Measurements from ENCODE around the gene SKAP1. TPM values are rescaled to one million over a fixed set of nuclear protein-coding genes. Genes with fewer than 3 reads are reported as not detected.
"Not testable (repeated sequence)": the region's sequence is repeated elsewhere in the genome, so short reads cannot be mapped to it uniquely, and the experiment has no call there.

Gene SKAP1
- total RNA-seq, 1 experiment from 2014 or later, result 0.31 TPM

- Histone ChIP-seq H3K9me3 (ENCODE audit: insufficient read depth, low read depth) (no peaks in the 10 kb centered on the region), H2AFZ (no peak overlapping the region), H4K20me1 (ENCODE audit: insufficient read depth) (no peaks in the 10 kb centered on the region), H3K27me3 (ENCODE audit: insufficient read depth, low read depth) (no peaks in the 10 kb centered on the region), H3K27ac (no peak overlapping the region), H3K4me1 (replicated peaks; ENCODE audit: insufficient read depth) (no peaks in the 10 kb centered on the region), H3K79me2 (ENCODE audit: low read depth) (no peaks in the 10 kb centered on the region), H3K36me3 (ENCODE audit: low read depth) (no peaks in the 10 kb centered on the region), H3K9me2 (ENCODE audit: insufficient read depth) (no peaks in the 10 kb centered on the region), H3F3A (ENCODE audit: insufficient read depth, low read depth) (peaks cover 6% of the 10 kb centered on the region; the same call in 1 of the 2 replicates), H3K4me2 (no peak overlapping the region), H3K4me3 (no peak overlapping the region)
- POLR2A ChIA-PET (ENCODE audit: unreplicated experiment), result no interaction called here
- CTCF ChIA-PET, result no interaction called here
- intact Hi-C loops (cut with micrococcal nuclease; ENCODE audit: unreplicated experiment), result no loop called here
- no peak for DNase-seq
- BruUV-seq (replicated peaks), result no TSS peak
- TF ChIP-seq EZH2 (IDR thresholded peaks at IDR 0.05; ENCODE audit: low read depth), result no peak
- no peak for TF ChIP-seq CTCF (conservative IDR thresholded peaks at IDR 0.05)
These were observed 21.5 kb upstream of the SKAP1 start for GRCh38 chr17:48451489-48451888.

GRCh38 chr17:48449335-48449734 lies 19.3 kb upstream of the SKAP1 start:
- POLR2A ChIA-PET (ENCODE audit: unreplicated experiment); BruUV-seq (replicated peaks); intact Hi-C loops (cut with micrococcal nuclease; ENCODE audit: unreplicated experiment): not testable (repeated sequence)

GRCh38 chr17:48445248-48445620 lies 15.2 kb upstream of the SKAP1 start:
- no peak for TF ChIP-seq EZH2 (IDR thresholded peaks at IDR 0.05; ENCODE audit: low read depth)
- TF ChIP-seq CTCF (conservative IDR thresholded peaks at IDR 0.05), result no peak
- CTCF ChIA-PET, result no interaction called here
- H3K79me2 ChIP-seq (ENCODE audit: low read depth), result no peaks in the 10 kb centered on the region

More at GRCh38 chr17:48449335-48449734, 19.3 kb upstream of the SKAP1 start:
- H3F3A ChIP-seq (ENCODE audit: insufficient read depth, low read depth); H3K79me2 ChIP-seq (ENCODE audit: low read depth); H3K4me1 ChIP-seq (replicated peaks; ENCODE audit: insufficient read depth); CTCF ChIA-PET; H3K36me3 ChIP-seq (ENCODE audit: low read depth); H3K27ac ChIP-seq; H3K4me2 ChIP-seq; H3K27me3 ChIP-seq (ENCODE audit: insufficient read depth, low read depth); H2AFZ ChIP-seq; H3K9me2 ChIP-seq (ENCODE audit: insufficient read depth); H3K4me3 ChIP-seq; H3K9me3 ChIP-seq (ENCODE audit: insufficient read depth, low read depth); H4K20me1 ChIP-seq (ENCODE audit: insufficient read depth); DNase-seq: not testable (repeated sequence)

GRCh38 chr17:48444516-48445247 lies 14.7 kb upstream of the SKAP1 start:
- Histone ChIP-seq H3K27ac (no peak overlapping the region), H3K9me2 (ENCODE audit: insufficient read depth) (no peaks in the 10 kb centered on the region), H3K4me1 (replicated peaks; ENCODE audit: insufficient read depth) (no peaks in the 10 kb centered on the region), H3F3A (ENCODE audit: insufficient read depth, low read depth) (peaks cover 3% of the 10 kb centered on the region; the same call in 1 of the 2 replicates), H3K4me2 (no peak overlapping the region), H3K4me3 (no peak overlapping the region), H3K79me2 (ENCODE audit: low read depth) (no peaks in the 10 kb centered on the region), H3K27me3 (ENCODE audit: insufficient read depth, low read depth) (no peaks in the 10 kb centered on the region), H3K36me3 (ENCODE audit: low read depth) (no peaks in the 10 kb centered on the region), H2AFZ (peak overlapping the region; percentile 24; the same call in 1 of the 2 replicates), H4K20me1 (ENCODE audit: insufficient read depth) (no peaks in the 10 kb centered on the region), H3K9me3 (ENCODE audit: insufficient read depth, low read depth) (no peaks in the 10 kb centered on the region)
- intact Hi-C loops (cut with micrococcal nuclease; ENCODE audit: unreplicated experiment), result no loop called here
- TF ChIP-seq EZH2 (IDR thresholded peaks at IDR 0.05; ENCODE audit: low read depth), result no peak
- TF ChIP-seq CTCF (conservative IDR thresholded peaks at IDR 0.05), result no peak
- BruUV-seq (replicated peaks), result no TSS peak
- DNase-seq, result no peak
- ChIA-PET POLR2A (ENCODE audit: unreplicated experiment) (no interaction called here), CTCF (no interaction called here)

More at GRCh38 chr17:48445248-48445620, 15.2 kb upstream of the SKAP1 start:
- H2AFZ ChIP-seq, result no peak overlapping the region
- peaks cover 3% of the 10 kb centered on the region; the same call in 1 of the 2 replicates for H3F3A ChIP-seq (ENCODE audit: insufficient read depth, low read depth)
- H3K27ac ChIP-seq, result no peak overlapping the region
- no peaks in the 10 kb centered on the region for H3K9me3 ChIP-seq (ENCODE audit: insufficient read depth, low read depth)
- H3K27me3 ChIP-seq (ENCODE audit: insufficient read depth, low read depth), result no peaks in the 10 kb centered on the region
- intact Hi-C loops (cut with micrococcal nuclease; ENCODE audit: unreplicated experiment), result no loop called here
- no peaks in the 10 kb centered on the region for H3K4me1 ChIP-seq (replicated peaks; ENCODE audit: insufficient read depth)
- DNase-seq, result no peak
- H3K4me3 ChIP-seq, result no peak overlapping the region
- H3K4me2 ChIP-seq, result no peak overlapping the region
- BruUV-seq (replicated peaks), result no TSS peak
- H4K20me1 ChIP-seq (ENCODE audit: insufficient read depth), result no peaks in the 10 kb centered on the region
- no peaks in the 10 kb centered on the region for H3K36me3 ChIP-seq (ENCODE audit: low read depth)
- POLR2A ChIA-PET (ENCODE audit: unreplicated experiment), result no interaction called here
- H3K9me2 ChIP-seq (ENCODE audit: insufficient read depth), result no peaks in the 10 kb centered on the region
